22Rv1 (cell line): ENCODE measurements around the gene MIF.

ENCODE experiments used
- CTCF ChIP-seq: fragments of 450-650 bp; IDR thresholded peaks from 2 replicates; pipeline ENCODE4 v1.5.1; 2017; ENCODE audit warnings: mild to moderate bottlenecking
- ZFX ChIP-seq: fragments of 450-650 bp; IDR thresholded peaks from 2 replicates; pipeline ENCODE4 v1.6.1; 2017; ENCODE audit warnings: antibody characterized with exemption, borderline replicate concordance

DNA sequence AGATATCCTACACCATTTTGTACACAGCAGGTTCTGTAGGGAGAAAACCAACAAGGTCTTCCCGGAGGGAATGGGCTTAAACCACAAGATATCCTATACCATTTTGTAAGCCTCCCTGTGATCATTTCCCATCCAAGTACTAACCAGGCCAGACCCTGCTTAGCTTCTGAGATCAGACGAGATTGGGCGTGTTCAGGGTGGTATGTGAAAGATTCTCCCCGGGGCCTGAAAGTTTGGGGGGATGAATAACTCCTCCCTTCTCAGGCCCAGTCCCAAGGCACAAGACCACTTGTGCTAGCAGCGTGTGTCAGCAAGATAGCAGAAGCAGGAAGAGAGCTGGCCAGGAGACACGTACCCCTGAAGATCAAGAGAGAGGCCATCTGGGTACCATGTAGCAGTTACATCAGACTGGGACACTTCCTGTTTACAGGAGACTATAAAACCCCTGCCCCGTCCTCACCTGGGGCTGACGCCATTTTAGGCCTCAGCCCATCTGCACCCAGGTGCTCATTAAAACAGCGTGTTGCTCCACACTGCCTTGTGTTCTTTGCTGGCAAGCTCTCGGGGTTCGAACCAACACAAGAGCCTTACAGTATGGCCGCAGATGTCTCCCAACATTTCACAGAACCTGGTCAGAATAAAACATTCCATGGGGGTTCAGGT is 17.3 kb downstream of the MIF start:
- TF ChIP-seq CTCF (no peak), ZFX (no peak)
